ENCODE measurements around the gene HS1BP3.

Gene HS1BP3, protein sequence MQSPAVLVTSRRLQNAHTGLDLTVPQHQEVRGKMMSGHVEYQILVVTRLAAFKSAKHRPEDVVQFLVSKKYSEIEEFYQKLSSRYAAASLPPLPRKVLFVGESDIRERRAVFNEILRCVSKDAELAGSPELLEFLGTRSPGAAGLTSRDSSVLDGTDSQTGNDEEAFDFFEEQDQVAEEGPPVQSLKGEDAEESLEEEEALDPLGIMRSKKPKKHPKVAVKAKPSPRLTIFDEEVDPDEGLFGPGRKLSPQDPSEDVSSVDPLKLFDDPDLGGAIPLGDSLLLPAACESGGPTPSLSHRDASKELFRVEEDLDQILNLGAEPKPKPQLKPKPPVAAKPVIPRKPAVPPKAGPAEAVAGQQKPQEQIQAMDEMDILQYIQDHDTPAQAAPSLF

DNA sequence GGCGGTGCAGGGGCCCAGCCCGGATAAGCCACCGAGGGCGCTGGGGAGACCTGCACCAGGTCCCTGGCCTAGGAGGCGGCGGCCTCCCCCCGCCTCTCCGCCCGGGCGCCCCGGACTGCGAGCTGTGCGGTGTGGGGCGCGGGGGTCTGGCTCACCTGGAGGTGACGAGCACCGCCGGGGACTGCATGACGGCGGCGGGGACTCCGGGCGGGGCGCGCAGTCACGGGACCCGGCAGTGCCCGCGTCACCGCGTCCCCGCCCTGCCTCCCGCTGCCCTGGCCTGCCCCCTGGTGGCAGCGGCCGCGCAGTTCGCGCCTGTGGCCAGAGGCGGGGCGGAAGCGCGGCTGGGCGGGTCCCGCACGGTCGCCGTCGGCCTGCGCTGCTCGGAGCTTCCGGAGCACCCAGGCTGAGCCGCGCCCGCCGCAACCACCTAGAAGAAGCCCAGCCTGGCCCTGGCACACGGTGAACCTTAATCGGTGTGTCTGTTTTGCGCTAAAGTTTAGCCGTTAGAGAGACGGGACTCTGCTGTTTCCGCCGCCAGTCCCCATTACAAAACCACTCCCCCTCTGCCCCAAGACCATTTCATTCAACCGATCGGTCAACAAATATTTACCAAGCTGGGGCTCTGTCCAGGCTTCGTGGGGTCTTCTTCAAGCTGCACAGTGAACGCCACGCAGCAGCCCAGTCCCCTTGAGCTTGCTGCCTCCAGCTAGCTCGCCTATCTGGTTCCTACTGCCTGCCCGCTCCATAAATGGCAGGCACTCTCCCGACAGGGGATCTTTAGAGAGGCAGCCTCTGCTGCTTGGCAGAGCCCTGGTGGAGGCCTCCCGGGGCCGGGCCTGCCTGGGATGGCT, at the start of gene HS1BP3:
HS1BP3 (minus strand) TSS at position 222 of the 854 bp plus-strand sequence; CDS start at position 187, 35 bp downstream.
- DNase-seq (ENCODE audit: low read depth in 1 of 2, low spot score in 1 of 2): peak; percentile 67 to 84

DNA sequence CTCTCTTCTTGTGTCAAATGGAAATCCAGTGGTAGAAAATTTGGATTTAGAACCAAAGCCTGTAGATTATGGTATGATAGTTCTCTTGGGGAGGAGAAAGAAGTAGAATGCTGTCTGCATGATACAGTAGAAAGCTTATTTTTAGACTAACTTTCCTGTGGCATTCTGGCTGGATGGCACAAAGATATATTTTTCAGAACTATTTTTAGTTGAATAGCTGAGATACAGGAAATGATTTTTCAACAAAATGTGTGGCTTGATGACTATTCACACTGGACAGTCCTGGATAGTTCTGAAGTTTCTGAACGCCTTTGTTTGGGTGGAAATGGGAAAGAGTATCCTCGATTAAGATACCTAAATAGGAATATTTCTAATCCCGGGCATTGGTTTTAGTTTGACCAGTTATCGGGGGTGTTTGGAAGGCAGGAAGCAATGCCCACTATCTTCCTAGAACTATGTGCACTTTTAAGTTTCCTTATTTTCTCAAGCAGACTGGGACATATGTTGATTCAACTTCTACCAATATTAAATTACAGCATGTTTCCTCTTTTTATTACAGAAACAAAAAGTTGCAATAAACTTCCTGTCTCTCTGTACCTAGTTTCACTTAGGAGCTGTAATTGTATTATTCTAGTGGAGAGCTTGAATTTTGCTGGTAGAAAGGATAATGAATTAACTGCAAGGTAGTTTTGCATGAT, 48.2 kb upstream of the HS1BP3 start:
- DNase-seq (ENCODE audit: low read depth in 1 of 2, low spot score in 1 of 2): no peak

DNA sequence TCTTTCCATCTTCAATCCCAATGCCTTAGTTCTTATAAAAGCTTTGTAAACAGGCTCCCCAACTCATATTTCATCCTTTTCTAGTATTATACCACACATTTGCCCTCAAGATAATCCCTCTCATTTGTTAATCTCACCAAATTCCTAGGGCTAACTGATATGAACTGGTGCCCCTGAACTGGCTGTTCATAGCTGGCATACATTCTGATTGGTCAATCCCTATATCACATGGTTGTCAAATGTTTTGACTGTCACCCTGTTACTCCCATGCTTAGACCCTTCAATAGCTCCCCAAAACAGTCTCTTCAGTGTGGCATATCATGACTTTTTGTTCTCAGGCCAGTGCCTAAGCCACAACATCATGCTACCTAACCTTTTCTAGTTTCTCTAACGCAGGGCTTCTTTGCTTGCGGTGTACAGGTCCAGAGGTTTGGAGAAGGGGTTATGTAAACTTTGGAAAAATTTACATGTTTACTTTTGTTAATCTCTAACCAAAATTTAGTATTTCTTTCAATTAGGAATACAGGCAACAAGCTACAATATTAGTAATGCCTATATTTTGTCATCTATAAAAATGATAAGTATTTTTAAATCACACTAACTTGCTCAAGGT, 46.5 kb upstream of the HS1BP3 start:
- no peak for DNase-seq (ENCODE audit: low read depth in 1 of 2, low spot score in 1 of 2)

DNA sequence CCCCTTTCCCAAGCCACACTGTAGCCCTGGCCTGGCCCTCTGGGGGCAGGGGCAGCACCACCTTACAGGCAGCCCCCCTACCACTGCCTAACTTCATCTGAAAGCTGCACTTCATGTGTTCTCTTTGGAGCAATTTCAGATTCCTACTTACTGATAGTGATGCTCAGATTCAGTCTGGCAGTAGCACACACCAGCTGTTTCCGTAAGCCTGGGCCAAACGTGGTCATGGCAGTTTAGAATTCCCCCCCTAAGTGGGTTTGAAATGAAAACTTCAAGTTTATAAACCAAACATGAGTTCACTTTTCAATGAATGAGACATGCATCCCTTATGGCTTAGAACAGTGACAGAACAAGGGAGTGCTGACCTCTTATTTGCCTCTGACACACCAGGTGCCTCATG, 45.5 kb upstream of the HS1BP3 start:
- no peak for DNase-seq (ENCODE audit: low read depth in 1 of 2, low spot score in 1 of 2)

DNA sequence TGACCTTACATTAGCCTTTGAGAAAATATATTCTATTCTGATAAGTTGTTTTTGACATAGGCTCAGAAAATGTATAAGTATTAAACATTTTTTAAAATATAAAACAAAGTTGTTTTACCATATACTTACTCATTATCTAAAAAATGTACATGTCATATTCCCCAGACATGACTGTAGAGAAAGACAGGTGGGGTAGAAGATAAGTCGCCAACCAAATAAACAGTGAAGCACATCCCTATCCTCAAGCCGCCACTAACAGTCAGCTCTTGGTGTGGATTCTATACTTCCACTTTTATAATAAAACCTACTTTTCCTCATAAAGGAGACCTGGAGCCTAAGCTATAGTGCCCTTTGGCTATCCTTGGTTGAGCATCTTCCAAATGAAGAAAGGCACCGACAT, 42.4 kb upstream of the HS1BP3 start:
- DNase-seq (ENCODE audit: low read depth in 1 of 2, low spot score in 1 of 2): no peak

DNA sequence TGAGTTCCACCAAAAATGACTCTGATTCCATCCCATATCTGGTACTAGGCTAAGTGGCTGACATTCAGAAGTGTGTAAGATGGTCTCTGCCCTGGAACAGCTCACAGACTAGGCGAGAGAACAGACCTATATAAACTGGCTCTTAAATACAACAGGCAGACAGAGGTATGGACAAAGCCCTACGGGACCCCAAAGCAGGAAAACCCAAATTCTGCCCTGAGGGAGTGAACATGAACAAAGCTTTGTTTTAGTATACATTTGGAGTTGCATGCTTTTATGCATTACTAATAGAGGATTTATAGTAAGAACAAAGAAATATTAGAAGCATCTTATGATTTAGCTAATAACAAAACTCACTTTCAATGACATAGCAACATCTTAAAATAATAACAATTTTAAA, 41.2 kb upstream of the HS1BP3 start:
- DNase-seq (ENCODE audit: low read depth in 1 of 2, low spot score in 1 of 2): no peak

DNA sequence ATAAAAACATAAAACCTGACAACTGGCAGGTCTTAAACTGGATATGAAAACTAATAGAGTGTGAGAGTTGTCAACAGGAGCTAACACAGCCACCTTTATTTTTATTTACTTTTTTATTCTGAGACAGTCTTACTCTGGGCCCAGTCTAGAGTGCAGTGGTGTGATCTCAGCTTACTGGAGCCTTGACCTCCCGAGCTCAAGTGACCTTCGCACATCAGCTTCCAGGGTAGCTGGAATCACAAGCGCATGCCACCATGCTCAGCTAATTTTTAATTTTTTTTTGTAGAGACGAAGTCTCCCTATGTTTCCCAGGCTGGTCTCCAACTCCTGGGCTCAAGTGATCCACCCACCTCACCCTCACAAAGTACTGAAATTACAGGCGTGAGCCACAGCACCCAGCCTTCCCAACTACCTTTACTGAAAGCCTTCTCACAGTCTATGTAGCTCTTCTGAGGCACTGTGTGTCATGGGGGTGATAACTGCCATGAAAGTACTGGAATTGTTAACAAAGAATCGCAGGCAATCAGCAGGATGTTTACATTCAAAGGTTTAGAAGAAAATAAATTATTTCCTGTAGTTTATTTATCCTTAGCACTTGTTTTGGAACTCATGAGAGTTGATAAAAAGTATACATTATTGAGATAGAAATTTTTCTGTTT, 40.3 kb upstream of the HS1BP3 start:
- no peak for DNase-seq (ENCODE audit: low read depth in 1 of 2, low spot score in 1 of 2)

DNA sequence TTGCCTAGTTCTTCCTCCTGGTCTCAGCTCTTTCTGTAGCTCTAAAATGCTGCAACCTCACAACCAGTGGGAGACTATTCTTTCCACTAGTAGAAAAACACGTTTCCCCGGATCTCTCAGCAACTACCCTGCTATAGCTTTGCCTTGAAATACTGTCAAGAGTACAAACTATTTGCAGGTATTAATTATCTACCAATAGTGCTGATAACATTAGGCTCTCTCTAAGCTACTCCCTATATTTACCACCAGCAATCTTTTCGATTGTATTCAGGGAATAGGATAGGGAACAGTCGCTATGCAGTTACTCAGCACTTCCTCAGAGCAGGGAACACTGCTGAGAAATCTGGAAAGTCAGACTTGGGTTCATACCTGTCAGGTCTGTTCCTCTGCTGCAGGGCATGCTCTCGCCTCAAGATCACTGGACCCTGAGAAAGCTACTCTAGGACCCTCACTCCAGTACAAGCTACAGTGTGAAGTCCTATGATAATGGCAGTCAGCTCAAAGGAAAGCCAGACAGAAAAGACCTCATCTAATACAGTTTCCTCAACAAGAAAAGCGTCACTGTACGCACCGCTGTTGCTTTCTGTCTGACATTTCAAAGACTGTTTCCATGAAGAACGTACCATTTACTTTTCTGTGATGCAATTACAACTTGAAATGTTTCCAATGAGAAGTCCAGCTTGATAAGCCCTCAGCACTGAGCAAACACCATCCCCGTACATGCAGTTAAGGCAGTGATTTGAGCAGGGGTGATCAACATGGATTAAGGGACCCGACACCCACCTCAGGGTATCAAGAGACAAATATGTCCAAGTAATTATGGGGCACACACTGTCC, 38.7 kb upstream of the HS1BP3 start:
- DNase-seq (ENCODE audit: low read depth in 1 of 2, low spot score in 1 of 2): no peak

DNA sequence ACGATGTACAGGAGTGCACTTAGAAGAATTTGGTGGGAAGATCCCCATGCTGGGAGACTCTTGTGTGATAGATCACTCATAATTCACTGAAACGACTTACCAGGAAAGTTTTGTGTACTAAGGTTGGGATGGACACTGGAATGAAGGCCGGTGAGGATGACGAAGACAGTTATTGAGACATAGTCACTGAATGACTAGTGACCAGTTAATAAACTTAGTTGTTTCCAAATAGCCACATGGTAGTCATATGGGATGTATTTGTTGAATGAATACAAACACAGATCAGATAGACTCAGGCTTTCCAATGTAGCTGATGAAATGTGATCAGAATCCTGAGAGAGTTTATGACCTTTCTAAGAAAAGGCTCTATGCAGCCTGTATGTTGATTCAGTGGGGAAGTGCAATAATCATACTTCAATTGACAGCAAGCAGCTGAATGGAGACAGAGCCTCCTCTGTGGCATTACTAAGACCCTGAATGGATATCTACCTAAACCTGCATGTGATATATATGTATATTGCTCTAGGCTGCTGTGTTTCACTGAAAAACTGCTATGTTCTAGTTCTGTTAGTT, 36.4 kb upstream of the HS1BP3 start:
- DNase-seq (ENCODE audit: low read depth in 1 of 2, low spot score in 1 of 2): no peak

DNA sequence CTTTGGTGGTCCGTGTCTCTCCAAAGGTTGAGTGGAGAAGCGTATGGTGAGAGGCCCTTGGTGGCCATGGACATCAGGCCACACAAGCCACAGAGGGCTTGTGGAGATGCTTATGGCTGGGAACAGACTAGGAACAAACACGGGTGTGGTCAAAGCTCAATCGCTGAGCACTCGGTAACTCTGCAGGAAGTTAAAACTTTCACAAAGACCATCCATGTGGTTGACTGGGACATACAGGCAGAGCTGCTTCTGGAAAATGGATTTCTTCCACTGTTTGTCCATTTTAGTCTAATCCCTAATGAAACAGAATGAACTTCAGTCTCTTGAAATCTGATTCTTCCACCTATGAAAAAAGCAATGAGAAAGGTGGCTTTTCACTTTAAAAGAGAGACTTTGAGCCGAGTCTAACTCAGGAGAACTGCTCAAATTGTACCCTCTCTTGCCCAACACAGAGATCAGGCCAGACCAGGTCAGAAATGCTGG, 33.7 kb upstream of the HS1BP3 start:
- DNase-seq (ENCODE audit: low read depth in 1 of 2, low spot score in 1 of 2): no peak

DNA sequence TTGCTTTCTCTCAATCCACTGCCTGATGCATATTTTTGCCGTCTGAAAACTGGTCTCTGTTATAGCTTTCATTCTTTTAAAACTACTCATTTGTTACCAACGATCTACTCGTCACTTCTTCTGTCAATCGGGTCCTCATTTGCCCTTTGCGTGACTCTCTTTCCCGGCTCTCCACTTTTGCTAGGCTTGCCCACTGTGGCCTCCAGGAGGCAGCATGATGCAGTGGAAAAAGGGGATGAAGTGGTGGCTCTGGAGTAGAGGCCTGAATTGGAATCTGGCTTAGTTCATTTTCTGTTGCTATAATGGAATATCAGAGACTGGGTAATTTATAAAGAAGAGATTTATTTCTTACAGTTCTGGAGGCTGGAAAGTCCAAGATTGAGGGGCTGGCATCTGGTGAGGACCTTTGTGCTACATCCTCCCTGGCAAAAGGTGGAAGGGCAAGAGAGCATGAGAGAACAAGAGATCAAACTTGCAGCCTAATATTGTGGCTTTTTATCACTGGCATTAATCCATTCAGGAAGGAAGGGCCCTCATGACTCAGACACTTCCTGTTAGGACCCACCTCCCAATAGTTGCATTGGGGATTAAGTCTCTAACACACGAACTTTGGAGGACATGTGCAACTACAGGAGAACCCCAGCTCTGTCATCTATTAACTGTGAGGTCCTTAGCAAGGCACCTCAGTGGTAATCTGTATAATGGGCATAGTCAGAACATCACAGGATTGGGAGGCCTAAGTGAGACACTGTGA, 31.4 kb upstream of the HS1BP3 start:
- DNase-seq (ENCODE audit: low read depth in 1 of 2, low spot score in 1 of 2): no peak

DNA sequence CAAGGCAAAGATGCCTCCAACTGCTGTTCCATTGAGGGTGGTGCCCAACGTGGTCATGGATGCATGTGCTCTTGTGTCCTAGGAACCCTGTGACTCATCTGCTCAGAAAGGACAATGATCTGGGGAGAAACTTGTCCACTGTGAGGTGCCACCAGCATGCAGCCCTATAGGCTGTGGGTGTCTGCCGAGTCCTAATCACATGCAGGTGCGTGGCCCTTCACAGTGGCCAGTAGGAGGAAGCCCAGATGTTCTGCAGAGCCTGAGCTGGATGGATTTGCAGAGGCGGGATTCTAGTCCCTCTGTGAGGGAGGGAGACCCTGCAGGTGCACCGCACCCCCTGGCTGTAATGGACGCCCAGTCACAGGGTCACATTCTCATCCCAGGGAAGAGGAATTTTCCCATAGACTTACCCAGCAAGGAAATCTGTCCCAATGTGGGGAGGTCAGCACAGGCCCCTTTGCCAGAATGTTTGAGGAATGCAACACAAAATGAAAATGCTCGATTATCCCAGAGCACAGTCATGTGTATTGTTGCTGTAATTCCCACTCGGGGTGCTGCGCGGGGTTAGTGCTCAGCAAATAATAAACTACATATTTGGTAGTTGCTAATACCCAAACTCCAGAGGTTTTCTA, 30.0 kb upstream of the HS1BP3 start:
- DNase-seq (ENCODE audit: low read depth in 1 of 2, low spot score in 1 of 2): no peak

DNA sequence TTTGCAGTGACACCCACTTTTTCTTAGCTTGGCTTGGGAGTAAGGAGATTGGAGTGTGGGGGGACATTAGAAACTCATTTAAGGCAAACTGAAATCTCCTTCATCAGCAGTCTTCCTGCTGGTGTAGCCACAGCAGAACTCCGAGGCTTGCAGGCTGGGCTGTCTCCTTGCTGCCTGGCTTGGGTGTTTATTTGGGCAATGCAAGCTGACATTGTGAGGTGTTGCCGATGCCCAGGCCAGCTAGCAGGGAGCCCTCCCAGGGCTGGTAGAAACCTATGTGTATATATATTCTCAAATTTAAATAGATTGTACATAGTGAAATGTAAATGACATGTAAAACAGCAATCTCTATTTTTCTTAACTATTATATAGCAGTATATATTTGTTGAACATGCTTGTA, 27.9 kb upstream of the HS1BP3 start:
- DNase-seq (ENCODE audit: low read depth in 1 of 2, low spot score in 1 of 2): no peak

DNA sequence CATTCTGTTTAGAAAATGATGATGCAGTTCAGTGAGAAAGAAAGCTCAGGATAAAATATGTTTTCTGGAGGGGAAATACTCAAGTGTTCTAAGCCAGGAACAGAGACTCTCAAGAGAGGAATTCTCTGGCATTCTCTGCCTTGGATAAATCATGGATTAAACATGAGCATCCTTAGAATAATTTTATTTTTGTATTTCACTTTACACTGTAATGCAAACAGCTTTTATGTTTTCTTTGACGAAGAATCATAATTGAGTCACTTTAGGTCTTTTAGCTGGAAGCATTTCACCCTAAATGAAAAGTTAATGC, 27.1 kb upstream of the HS1BP3 start:
- no peak for DNase-seq (ENCODE audit: low read depth in 1 of 2, low spot score in 1 of 2)

DNA sequence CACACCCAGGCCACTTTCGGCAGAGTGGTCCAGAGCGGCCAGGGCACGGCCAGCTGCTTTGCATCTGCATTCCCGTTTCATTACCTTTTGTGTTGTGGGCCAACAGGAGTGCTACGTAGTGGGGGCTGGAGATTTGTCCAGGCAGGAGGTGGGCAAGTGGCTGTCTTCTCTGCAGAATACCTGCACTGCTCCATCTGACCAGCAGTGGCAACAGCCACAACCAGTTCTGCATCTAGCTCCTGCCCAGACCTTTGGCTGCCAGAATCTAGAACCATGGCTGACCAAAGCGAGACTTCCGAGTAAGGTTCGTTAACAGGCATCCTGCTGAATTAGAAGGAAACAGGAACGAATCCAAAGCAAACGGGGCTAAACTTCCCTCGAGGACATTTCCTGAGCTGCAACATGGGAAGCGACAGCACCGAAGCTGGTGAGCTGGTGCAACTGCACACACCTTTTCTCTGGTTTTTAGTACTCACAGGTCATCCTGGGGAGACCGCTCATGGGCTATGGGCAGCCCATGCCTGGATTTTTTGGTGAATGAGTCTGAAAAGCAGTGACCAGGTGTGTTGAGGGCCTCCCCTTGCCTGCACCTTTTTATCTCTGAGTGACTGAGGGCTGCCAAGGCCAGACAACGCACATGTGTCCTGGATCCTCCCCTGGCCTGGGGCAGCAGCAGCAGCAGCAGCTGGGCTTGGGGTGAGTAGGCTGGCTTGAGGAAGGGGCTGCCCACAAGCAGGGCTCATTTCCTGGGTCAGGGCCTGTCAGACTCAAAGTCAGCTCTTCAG, 26.6 kb upstream of the HS1BP3 start:
- no peak for DNase-seq (ENCODE audit: low read depth in 1 of 2, low spot score in 1 of 2)

DNA sequence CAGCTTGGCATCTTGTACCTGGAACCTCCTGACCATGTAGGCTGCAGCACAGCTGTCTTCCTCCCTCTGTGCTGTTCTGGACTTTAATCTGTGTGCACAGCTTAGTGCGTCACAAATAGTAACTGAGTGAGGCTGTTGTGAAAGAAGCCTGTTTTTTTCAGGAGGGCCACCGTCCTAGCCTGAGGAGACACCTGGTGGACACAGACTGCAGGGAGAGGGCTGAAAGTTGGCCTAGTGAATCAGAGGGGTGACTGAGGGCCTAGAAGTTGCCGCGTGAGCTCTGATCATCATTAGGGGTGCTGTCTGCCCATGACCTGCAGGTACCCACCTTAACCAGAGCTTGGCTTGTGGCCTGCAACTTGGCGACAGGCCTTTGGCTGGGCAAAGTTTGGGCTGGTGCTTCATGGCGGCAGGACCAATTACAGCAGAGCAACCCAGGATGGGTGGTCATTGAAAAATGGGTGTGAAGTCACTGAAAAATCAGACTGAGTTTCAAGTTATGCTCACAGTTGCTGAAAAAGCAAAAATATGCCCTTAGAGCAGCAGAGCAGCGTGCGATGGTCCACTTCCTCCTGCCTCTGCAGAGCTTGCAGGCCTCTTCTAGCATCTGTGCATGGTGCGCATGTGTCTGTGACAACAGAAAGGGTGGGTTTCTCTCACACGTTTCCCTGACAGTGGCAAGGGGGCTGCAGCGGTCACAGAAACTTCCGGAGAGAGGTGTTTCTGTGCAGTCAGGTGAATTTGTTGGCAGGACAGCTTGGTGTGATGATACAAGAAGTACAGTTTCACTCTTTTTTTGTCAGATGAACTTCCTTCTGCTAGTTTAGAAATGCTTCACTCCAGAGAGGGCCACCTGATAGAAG, 25.7 kb upstream of the HS1BP3 start:
- no peak for DNase-seq (ENCODE audit: low read depth in 1 of 2, low spot score in 1 of 2)
